Muscle layer of duodenum (tissue), 2 donors: ENCODE data around the gene DGLUCY.
"Not testable (repeated sequence)": the region's sequence is repeated elsewhere in the genome, so short reads cannot be mapped to it uniquely, and the experiment has no call there.

Source experiments
- H3K27ac ChIP-seq: one replicate; pipeline ENCODE4 v1.7.0; 2013; ENCODE audit warnings: mild to moderate bottlenecking, low read length
- H3K27me3 ChIP-seq: one replicate; pipeline ENCODE4 v1.7.0; 2013; ENCODE audit warnings: low read depth, mild to moderate bottlenecking, control low read depth, low read length
- H3K36me3 ChIP-seq, 2 donors: one replicate each; pipeline ENCODE4 v1.7.0; 2013; ENCODE audit warnings: low read length in 2 of 2, control low read depth in 1 of 2, mild to moderate bottlenecking in 1 of 2; ENCODE audit not compliant: insufficient read depth in 2 of 2, control insufficient read depth in 1 of 2
- H3K4me1 ChIP-seq, 2 donors: one replicate each; pipeline ENCODE4 v1.7.0; 2013; ENCODE audit warnings: low read length in 2 of 2, mild to moderate bottlenecking in 2 of 2, control low read depth in 1 of 2, moderate library complexity in 1 of 2; ENCODE audit not compliant: insufficient read depth in 2 of 2, control insufficient read depth in 1 of 2
- H3K4me3 ChIP-seq, 2 donors: one replicate each; pipeline ENCODE4 v1.7.0; 2013; ENCODE audit warnings: low read length in 2 of 2, low read depth in 1 of 2, mild to moderate bottlenecking in 1 of 2
- H3K9me3 ChIP-seq, 2 donors: one replicate each; pipeline ENCODE4 v1.7.0; 2013; ENCODE audit warnings: low read length in 2 of 2, control low read depth in 1 of 2, mild to moderate bottlenecking in 1 of 2; ENCODE audit not compliant: control insufficient read depth in 1 of 2
- donor health status: healthy.

DGLUCY gene

GRCh38 chr14:91173221-91173670 lies 59.4 kb downstream of the DGLUCY start:
- H3K36me3 ChIP-seq: peaks cover 16 to 22% of the 10 kb centered on the region in 2 donors
- H3K4me3 ChIP-seq: no peak overlapping the region
- H3K4me1 ChIP-seq: peaks cover 0 to 31% of the 10 kb centered on the region in 2 donors
- no peaks in the 10 kb centered on the region for H3K9me3 ChIP-seq
- H3K27me3 ChIP-seq: no peaks in the 10 kb centered on the region
- no peak overlapping the region for H3K27ac ChIP-seq

- Histone ChIP-seq H3K4me1 (peaks cover 0 to 31% of the 10 kb centered on the region in 2 donors), H3K27me3 (no peaks in the 10 kb centered on the region), H3K9me3 (no peaks in the 10 kb centered on the region), H3K27ac (no peak overlapping the region), H3K4me3 (no peak overlapping the region), H3K36me3 (peaks cover 17 to 18% of the 10 kb centered on the region in 2 donors)
These were observed 60.0 kb downstream of the DGLUCY start for GRCh38 chr14:91173904-91174303.

- Histone ChIP-seq H3K27ac (no peak overlapping the region), H3K9me3 (no peaks in the 10 kb centered on the region), H3K36me3 (peaks cover 16 to 18% of the 10 kb centered on the region in 2 donors), H3K4me1 (peaks cover 0 to 22% of the 10 kb centered on the region in 2 donors), H3K27me3 (no peaks in the 10 kb centered on the region), H3K4me3 (no peak overlapping the region)
These were observed 61.7 kb downstream of the DGLUCY start for GRCh38 chr14:91175291-91176201.

- Histone ChIP-seq H3K27me3 (no peaks in the 10 kb centered on the region), H3K36me3 (peaks cover 19 to 29% of the 10 kb centered on the region in 2 donors), H3K27ac (no peak overlapping the region), H3K4me3 (no peak overlapping the region), H3K4me1 (peaks cover 0 to 10% of the 10 kb centered on the region in 2 donors), H3K9me3 (no peaks in the 10 kb centered on the region)
These were observed 63.5 kb downstream of the DGLUCY start for GRCh38 chr14:91177073-91178034.

- H3K36me3 ChIP-seq: peaks cover 28 to 33% of the 10 kb centered on the region in 2 donors
- H3K4me3 ChIP-seq: no peak overlapping the region
- no peaks in the 10 kb centered on the region for H3K27me3 ChIP-seq
These were observed 66.7 kb downstream of the DGLUCY start for GRCh38 chr14:91180611-91181010.

GRCh38 chr14:91182753-91183152 lies 68.9 kb downstream of the DGLUCY start:
- not testable (repeated sequence) for H3K4me1 ChIP-seq, H3K4me3 ChIP-seq, H3K27ac ChIP-seq, H3K27me3 ChIP-seq, H3K9me3 ChIP-seq
- peaks cover 33 to 35% of the 10 kb centered on the region in 2 donors for H3K36me3 ChIP-seq

More at GRCh38 chr14:91180611-91181010, 66.7 kb downstream of the DGLUCY start:
- no peaks in the 10 kb centered on the region for H3K9me3 ChIP-seq
- H3K27ac ChIP-seq: no peak overlapping the region
- peaks cover 0 to 8% of the 10 kb centered on the region in 2 donors for H3K4me1 ChIP-seq

GRCh38 chr14:91184559-91184958 lies 70.7 kb downstream of the DGLUCY start:
- H3K9me3 ChIP-seq: no peaks in the 10 kb centered on the region
- H3K4me1 ChIP-seq: peaks cover 0 to 3% of the 10 kb centered on the region in 2 donors
- no peak overlapping the region for H3K4me3 ChIP-seq
- H3K27me3 ChIP-seq: no peaks in the 10 kb centered on the region
- H3K36me3 ChIP-seq: peaks cover 43 to 49% of the 10 kb centered on the region in 2 donors
- H3K27ac ChIP-seq: no peak overlapping the region

- H3K36me3 ChIP-seq: peaks cover 50 to 56% of the 10 kb centered on the region in 2 donors
- no peaks in the 10 kb centered on the region for H3K9me3 ChIP-seq
- no peak overlapping the region for H3K27ac ChIP-seq
- H3K4me1 ChIP-seq: peaks cover 0 to 3% of the 10 kb centered on the region in 2 donors
- H3K4me3 ChIP-seq: no peak overlapping the region
- H3K27me3 ChIP-seq: no peaks in the 10 kb centered on the region
These were observed 71.8 kb downstream of the DGLUCY start for GRCh38 chr14:91185721-91186120.

- H3K27me3 ChIP-seq: no peaks in the 10 kb centered on the region
These were observed 72.7 kb downstream of the DGLUCY start for GRCh38 chr14:91186515-91187066.

GRCh38 chr14:91187271-91187670 lies 73.4 kb downstream of the DGLUCY start:
- Histone ChIP-seq H3K4me3 (no peak overlapping the region), H3K36me3 (peaks cover 56 to 62% of the 10 kb centered on the region in 2 donors), H3K4me1 (peaks cover 0 to 3% of the 10 kb centered on the region in 2 donors), H3K27ac (no peak overlapping the region), H3K27me3 (no peaks in the 10 kb centered on the region), H3K9me3 (no peaks in the 10 kb centered on the region)

More at GRCh38 chr14:91186515-91187066, 72.7 kb downstream of the DGLUCY start:
- Histone ChIP-seq H3K4me3 (no peak overlapping the region), H3K27ac (no peak overlapping the region), H3K4me1 (peaks cover 0 to 3% of the 10 kb centered on the region in 2 donors), H3K9me3 (no peaks in the 10 kb centered on the region), H3K36me3 (peaks cover 51 to 56% of the 10 kb centered on the region in 2 donors)
